T-helper 22 cell (primary cell): ENCODE measurements around the gene DOC2B.
"Not testable (repeated sequence)": the region's sequence is repeated elsewhere in the genome, so short reads cannot be mapped to it uniquely, and the experiment has no call there.

Source experiments
- DNase-seq: peaks from one replicate; pipeline ENCODE4 v3.0.0-alpha.2; 2020; ENCODE audit warnings: low read depth

DOC2B gene

DNA sequence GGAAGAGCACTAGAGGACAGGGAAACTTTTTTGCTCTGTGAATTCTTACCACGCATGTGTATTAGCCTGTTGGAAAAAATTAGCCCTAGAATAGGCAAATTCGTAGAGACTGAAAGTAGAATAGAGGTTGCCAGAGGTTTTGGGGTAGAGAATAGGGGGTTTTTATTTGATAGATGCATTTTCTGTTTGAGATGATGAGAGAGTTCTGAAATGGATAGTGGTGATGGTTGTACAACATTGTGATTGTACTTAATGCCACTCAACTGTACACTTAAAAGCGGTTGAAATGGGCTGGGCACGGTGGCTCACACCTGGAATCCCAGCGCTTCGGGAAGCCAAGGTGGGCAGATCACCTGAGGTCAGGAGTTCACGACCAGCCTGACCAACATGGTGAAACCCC, 8.0 kb upstream of the DOC2B start:
- no peak for DNase-seq

DNA sequence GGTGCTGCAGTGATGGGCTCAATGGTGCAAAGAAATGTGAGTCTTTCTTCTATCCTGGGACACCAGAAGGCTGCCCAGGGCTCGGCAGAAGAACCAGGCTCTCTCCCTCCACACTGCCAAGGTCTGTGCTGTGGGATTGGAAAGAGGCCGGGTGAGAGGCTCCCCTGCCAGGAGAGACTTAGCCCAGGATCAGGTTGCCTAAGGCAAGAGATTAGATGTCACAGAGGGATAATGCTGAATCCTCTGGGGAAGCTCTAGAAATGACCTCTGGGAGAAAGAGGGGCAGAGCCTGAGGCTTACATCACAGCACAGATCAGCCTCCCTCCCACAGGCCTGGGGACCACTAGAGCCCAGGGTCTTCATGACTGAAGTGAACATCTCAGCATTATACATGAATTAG, 5.7 kb upstream of the DOC2B start:
- DNase-seq = no peak

DNA sequence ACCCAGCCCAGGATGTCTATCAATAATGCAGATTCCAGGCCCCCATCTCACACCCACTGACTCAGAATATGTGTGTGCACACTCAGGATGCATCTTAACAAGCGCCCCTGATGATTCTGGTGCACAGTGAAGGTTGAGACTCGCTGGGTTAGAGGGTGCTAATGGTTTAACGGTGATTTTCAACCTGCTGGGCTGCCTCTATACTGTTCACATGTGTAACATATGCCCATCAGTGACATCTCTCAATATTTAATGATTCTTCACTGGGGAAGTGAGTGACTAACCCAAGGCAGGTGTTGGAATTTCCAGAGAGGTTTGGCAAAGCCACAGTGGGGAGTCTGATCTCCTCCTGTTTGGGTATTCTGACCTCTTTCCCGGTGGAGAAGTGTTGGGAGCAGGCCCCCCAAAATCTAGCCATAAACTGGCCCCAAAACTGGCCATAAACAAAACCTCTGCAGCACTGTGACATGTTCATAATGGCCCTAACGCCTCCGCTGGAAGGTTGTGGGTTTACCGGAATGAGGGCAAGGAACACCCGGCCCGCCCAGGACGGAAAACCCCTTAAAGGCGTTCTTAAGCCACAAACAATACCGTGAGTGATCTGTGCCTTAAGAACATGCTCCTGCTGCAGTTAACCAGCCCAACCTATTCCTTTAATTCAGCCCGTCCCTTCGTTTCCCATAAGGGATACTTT, 4.1 kb upstream of the DOC2B start:
- no peak for DNase-seq

DNA sequence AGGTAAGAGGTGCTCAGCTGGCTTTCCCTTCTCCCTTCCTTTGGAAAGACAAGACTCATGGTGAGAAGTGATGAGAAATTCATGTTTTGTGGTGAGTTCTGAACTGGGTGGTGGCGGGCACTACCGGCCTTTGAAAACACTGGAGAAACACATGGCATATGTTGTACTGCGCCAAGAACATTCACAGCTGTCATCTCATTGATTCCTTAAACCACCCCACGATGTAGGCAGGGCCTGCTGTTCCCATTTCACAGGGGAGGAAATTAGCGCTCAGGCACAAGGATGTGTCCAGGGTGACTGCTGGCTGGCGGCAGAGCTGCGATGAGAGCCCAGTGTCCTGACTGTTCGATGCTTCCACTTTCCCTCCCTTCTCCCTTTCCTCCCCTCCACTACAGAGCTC, 1.6 kb upstream of the DOC2B start:
- no peak for DNase-seq

DNA sequence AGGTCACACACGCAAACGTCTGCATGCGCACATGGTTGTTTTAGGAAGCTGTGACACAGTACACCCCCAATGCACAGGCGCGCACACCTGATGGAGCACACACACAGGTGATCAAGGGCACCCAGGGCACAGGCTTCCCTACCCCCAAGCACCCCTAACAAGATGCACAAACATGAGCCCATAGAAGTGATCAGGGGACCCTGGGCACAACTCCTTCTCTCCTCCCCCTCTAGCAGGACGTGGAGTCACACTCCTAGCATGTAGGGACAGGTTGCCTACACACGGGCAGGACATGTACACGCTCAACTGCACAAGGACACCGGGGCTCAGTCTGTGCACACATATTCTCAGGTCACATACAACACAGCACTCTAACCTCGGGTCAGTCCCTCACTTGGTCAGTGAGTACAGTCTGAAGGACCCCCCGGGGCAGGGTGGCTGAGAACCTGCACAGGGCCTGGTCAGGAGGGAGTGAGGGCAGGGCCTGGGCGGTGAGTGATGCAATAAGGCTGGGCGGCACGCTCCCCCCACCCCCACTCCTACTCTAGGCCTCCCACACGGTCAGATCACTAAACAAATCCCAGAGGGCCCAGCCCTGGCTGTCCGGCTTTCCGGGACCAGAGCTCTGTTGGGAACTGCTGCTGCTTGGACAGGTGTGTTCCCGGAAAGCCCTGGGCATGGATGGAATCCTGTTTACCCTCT, 751 bp upstream of the DOC2B start:
- DNase-seq = no peak

DNA sequence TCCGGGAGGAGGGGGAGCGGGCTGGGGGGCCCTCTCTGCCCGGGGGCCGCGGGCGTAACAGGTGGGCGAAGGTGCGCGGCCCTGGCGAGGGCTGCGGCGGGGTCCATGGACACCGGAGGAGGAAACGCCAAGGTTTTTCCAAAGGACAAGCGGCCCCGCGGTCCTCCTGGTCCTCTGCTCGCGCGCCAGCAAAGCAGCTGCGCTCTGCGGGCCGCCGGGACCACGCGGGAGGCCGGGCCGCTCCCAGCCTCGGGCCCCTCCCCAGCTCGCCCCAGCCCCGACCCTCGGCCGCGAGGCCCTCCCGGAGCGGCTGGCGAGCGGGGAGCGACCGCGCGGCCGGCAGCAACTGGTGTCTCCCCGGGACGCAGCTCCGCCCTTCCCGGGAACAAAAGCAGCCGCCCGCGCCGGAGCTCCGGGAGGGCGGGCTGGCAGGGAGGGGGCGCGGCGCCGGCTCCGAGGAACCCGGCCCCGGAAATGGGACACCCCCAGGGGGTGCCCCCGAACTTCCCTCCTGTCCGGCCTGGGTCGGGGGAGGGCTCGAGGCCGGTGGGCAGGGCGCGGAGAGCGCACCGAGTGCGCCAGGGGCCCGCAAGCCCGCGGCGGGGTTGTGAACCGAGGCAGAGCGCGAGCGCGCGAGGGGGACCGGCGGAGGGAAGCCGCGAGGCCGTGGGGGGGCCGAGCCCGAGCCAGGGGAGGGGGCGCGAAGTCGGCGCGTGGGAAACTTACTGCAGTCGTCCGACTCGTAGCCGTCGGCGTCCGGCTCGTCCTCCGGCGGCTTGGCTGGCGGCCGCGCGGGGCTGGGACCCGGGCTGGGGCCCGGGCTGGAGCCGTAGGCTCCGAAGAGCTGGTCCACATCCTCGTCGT, 837 bp downstream of the DOC2B start:
- no peak for DNase-seq

DNA sequence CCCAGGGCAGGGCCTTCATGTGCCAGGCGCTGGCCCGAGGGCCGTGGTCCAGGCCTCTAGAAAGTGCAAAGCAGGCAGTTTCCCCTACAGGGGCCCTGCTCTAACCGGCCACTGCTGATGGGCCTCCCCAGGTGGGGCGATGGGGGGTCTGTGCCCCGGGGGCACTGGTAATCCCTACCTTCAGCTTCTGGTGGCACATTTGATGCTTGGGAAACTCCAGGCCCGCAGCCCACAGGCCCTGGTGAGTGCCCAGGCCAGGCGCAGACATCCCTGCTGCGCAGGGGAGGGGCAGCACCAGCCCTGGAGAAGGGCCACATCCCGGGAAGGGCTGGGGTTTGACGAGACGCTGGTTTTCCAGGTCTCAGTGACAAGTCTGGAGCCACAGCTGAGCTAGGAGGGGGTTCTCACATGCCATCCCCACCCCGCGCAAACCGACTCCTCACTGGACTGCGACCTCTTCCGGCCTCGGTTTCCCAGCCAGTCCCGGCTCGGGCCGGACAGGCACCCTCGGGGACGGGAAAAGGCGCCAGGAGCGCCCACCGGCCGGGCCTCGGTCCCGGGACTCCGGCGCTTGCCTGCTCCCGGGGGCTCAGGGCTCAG, 1.6 kb downstream of the DOC2B start:
- no peak for DNase-seq

DNA sequence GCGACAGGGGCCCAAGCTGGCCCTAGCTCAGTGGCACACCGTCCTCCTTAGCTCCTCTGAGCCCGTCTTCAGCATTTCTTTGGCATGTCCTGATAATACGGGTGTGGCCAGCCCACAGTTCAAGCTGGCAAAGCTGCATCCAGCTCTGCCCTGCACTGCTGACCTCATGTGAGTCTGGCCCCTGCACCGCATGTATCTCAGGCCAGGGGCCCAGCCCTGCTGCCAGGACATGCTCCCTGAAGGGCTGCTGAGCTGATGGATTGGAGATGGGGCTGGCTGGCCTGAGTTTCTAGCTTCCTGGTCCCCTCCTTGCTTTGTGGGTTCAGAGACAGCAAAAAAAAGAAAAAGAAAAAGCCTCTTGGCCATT, 2.4 kb downstream of the DOC2B start:
- DNase-seq = no peak

DNA sequence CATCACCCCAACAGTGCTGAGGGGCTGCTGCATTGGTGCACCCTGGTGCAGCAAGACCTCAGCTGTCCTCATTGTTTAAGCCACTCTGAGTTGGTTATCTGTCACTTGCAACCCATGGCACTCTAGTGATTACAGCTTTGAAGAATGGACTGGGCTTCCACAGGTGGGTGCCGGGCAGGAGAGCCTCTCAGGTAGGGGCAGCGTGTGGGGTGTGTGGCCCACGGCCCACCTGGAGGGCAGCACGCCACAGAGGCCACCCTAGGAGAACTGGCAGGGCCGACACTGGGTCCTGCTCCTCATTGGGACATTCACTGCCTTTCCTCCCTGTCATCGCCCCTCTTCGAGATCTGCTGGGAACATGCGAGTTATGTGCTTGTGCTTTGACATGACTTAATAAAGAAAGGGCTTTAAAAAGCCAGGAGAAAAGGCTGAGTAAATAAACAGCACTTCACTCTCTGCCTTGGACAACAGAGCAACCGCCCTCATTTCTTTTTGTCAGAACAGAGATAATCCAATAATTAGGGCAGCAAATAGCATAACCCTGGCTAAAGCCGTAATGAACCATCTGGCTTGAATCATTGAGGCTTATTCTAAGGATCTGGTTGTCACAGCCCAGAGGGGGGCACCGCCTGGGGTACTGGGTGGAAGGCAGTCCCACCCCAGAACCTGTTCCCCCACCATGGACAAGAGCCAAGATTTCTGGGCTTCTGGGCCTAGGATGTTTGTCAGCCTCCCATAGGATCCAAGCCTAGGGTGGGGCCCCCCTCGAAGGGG, 3.0 kb downstream of the DOC2B start:
- no peak for DNase-seq

DNA sequence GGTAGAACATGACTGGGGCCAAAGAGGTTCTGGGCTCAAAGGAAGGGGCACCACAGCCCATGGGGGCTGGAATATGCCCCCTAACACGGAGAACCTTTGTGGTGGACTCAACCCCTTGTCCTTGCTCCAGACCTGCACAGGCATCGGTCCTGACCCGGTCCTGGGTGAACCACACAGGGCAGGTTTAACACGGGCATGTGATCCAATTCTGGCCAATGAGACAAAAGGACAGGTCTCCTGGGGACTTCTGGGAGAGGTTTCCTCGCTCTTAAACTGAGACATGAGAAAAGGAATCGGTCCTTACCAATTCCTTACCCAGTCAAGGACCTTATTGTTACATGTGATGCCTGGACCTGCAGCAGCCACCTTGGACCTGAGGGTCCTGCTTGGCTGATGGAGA, 3.7 kb downstream of the DOC2B start:
- no peak for DNase-seq

DNA sequence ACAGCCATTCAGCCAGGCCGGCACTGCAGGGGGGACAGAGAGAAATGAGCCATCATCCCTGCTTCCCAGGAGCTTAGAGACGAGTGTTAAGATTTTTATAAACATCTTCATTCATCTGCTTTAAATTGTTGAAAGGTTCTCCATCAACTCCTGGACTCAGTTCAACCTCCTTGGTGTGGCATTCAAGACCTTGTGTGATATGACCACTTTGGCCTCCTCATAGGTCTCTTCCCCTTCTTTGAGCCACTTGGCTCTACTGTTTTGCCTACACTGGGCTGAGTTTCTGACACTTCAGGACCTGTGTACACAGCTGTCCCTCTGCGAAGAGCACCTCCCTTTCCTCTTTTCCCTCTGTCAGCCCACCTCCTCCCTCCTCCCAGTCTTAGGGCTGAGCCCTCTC, 4.3 kb downstream of the DOC2B start:
- no peak for DNase-seq

DNA sequence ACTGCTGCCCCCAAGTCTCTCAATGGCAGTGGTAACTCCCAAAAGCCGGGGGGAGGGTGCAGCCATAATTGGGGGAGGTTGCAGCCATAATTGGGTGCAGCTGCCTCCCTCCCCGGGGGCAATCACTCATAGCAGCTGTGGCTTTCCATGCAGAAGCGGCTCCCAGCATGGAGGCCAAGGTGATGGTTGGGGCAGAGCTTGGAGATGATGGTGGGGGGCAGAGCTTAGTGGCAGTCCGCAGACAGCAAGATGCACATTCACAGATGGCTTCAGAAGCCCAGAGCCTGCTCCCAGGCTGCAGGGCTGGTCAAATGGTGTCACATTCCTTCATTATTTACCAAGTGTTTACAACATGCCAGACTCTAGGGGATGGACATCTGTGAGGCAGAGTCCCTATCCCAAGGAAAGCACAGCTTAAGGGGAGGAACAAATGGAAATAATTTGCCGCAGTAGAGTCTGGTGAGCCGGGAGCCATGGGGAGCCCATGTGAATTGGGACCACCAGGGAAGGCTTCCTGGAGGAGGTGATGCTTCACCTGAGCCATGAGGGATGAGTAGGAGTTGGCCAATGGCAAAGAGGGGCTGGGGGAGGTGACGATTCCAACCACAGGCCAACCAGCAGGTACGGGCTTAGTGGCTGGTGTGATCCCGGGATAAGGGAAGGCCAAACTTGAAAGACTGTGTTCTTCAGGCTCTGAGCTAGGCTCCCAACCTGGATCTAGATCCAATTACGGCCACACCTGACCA, 8.1 kb downstream of the DOC2B start:
- DNase-seq = no peak

DNA sequence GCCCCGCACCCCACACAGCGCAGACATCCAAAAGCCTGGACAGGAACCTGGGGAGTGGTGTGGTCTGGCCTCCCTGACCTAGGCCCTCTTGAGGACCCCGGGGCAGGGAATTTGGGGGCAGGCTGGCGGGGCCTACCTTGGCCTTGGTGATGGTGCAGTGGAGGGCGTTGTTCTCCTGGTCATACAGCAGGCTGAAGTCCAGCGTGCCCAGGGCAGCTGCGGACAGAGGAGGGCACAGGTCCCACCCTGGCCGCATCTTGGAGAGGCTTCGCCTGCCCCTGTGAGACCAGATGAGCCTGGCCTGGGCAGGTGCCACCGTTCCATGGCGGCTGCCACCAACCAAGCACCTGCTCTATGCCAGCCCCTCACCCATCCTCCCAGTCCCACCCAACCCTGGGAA, 9.0 kb downstream of the DOC2B start:
- no peak for DNase-seq

DNA sequence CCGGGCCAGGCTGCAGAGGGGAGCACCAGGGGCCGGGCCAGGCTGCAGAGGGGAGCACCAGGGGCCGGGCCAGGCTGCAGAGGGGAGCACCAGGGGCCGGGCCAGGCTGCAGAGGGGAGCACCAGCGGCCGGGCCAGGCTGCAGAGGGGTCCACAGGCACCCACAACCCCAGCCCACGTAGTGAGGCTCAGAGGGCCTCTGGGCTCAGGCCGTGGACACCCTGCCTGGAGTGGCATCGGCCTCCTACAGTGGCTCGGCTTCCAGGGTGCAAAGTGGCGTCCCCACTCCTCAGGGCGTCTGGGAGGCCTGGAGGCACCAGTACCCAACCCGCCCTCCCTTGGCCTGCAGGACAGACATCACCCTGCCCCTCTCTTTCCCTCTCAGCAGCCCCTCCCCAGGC, 9.6 kb downstream of the DOC2B start:
- DNase-seq = no peak

DNA sequence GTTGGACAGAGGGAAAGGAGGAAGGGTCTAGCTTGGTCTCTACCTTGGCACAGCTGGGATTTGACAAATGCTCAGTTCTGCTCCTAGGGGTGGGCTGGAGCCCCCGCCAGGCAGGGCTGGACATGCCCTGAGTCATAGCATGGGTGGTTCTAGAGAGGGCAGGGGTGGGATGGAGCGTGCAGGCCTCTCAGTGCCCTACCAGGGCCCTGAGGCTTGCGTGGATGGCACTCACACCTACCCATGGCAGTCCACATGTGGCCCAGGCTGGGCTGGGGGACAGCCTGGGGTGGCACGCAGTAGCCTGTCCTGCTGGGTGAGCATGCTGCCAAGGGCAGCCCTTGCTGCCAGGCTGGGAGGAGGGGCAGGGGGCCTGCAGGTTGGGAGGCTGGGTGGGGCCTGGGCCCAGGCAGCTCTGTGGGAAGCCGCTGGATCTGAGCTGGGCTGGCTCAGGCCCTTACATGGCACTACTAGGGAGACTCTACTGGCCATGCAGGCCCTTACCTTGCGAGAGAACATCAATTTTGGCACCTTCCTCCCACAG, 11.2 kb downstream of the DOC2B start:
- DNase-seq = no peak

DNA sequence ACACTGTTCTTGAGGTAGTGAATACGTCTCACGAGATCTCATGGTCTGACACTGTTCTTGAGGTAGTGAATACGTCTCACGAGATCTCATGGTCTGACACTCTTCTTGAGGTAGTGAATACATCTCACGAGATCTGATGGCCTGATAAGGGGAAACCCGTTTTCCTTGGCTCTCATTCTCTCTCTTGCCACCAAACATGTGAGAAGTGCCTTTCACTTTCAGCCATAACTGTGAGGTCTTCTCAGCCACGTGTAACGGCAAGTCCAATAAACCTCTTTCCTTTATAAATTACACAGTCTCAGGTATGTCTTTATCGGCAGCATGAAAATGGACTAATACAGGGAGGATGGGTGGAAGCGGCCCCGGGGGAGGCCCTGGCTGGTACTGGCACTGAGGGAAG, 12.8 kb downstream of the DOC2B start:
- DNase-seq = not testable (repeated sequence)

DNA sequence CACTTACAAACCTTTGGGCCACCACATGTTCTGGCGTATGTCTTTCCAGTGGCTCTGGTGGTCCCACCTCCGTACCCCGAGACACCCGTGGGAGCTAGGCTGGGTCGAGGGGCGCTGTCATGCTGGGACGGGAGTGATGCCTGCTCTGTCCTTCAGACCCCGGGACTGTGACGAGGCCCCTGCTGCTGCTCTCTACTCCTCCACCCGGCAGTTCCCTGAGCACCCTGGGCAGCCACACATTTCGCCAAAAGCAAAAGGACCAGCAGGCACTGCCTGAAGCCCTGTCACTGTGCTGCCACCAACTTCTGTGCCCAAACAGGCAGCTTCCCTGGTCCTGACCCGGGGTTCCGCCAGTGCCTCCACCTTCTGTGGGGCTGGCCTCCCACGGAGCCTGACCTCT, 15.5 kb downstream of the DOC2B start:
- DNase-seq = no peak

DNA sequence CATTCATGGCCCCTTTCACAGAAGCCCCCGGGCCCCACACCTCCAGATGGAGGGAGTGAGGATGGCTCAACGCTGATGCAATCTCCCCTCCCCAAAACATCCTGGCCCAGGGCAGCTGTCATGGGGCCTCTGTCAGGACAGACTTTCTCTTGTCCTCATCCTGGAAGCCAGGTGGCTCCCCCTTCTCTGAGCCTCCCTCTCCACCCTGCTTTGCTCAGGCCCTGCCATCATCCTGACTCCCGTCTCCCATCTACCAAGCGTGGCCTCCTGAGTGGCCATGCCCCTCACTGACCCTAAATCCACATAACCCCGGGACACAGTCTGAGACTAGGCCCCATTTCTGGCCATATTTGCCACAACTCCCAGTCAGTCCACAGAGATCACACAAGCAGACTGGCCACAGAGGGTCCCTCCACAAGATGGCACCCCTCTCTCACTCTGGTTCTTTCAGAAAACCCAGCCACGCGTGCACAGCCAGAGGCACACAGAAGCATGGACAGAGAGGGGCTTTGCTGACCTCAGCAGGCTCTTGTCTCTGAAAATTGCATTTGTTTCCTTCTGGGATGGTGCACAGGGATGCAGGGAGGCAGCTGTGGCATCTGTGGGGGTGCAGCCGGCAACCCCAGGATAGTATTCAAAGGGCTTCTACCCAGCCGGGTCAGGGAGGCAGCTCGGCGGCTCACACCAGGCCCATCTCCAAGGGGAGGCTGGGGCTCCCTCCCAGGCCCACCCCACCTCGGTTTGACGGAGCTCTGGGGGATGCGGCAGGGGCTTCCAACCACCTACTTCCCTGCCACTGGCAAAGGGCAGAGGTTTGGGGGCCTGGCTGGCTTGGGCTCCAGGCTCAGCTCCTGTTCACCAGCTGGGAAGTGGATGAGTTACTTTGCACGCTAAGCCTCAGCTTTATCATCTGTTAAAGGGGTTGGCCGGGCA, 16.9 kb downstream of the DOC2B start:
- DNase-seq = no peak

DNA sequence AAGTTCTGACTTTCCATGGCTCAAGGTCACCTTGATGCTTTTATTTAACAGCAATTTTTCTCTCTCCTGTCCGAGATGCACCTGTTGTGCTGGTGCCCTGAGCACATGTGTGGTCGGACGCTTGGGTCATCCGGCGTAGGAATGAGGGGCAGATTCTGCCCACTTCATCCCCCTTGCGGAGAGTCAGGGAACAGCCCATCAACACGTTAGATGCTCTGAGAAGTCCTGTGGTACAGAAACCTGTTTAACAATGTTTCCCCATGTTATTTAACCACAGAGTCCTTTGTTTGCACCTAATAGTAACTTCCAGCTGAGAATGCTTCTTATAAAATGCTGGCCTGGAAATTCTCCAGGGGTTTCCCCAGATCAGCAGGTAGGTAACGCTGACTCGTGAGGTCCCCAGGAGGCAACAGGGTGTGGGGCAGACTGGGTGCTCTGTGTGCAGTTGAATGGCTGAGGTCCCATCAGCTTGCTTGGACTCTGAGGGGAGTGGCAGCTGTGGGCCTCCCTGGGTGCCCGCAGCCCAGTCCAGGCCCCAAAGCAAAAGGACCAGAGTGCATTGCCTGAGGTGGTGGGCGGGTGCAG, 17.8 kb downstream of the DOC2B start:
- DNase-seq = no peak
